GM12874 (cell line): Measurements from ENCODE around the gene ZDHHC24.

ENCODE experiments used
- TF ChIP-seq, protein P1 (sequence below): IDR thresholded peaks from 2 replicates; pipeline ENCODE4 v1.5.1; 2011; ENCODE audit warnings: low read depth, mild to moderate bottlenecking, control low read depth, low read length, moderate library complexity; ENCODE audit not compliant: insufficient read depth

The ZDHHC24 gene

DNA sequence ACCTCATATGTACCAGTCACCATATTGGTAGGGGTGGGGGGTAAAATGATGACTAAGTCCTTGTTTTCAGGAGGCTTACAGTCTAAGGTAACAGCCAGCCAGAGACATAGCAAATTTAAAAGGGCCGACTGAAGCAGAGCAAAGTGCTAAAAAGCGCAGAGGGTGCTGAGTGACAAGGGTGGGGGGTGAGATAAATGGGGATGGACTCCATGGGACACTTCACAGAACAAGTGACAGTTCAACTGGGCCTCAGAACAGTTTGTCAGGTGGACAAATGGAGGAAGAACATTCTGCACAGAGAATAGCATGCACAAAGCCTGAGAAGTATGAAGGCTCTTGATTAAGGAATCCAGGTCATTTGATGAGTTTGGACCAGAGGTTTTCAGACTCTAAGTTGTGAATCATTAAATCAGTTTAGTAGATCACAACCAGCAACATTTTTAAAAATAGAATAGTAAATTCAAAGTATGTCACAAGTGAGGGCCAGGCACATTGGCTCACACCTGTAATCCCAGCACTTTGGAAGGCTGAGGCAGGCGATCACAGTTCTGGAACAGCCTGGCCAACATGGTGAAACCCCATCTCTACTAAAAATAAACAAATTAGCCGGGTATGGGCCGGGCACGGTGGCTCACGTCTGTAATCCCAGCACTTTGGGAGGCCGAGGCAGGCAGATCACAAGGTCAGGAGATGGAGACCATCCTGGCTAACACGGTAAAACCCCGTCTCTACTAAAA lies 21.4 kb downstream of the ZDHHC24 start:
- TF ChIP-seq, protein P1, sequence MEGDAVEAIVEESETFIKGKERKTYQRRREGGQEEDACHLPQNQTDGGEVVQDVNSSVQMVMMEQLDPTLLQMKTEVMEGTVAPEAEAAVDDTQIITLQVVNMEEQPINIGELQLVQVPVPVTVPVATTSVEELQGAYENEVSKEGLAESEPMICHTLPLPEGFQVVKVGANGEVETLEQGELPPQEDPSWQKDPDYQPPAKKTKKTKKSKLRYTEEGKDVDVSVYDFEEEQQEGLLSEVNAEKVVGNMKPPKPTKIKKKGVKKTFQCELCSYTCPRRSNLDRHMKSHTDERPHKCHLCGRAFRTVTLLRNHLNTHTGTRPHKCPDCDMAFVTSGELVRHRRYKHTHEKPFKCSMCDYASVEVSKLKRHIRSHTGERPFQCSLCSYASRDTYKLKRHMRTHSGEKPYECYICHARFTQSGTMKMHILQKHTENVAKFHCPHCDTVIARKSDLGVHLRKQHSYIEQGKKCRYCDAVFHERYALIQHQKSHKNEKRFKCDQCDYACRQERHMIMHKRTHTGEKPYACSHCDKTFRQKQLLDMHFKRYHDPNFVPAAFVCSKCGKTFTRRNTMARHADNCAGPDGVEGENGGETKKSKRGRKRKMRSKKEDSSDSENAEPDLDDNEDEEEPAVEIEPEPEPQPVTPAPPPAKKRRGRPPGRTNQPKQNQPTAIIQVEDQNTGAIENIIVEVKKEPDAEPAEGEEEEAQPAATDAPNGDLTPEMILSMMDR, result no peak

DNA sequence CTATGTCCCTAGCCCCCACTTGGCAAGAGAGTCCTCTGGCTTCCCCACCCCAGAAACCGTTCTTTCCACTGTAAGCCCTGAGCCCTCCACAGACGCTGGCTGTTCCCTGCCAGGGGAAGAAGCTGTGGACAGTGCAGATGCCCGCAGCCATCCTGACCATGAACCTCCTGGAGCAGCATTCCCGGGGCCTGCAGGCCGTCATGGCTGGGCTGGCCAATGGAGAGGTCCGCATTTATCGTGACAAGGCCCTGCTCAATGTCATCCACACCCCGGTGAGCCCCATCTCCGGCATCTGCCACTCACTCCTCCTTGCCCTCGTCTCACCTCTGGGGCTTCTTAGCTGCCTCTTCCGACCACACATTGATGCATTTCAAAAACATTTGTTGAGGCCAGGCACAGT lies 22.2 kb downstream of the ZDHHC24 start:
- TF ChIP-seq, protein P1, result no peak

DNA sequence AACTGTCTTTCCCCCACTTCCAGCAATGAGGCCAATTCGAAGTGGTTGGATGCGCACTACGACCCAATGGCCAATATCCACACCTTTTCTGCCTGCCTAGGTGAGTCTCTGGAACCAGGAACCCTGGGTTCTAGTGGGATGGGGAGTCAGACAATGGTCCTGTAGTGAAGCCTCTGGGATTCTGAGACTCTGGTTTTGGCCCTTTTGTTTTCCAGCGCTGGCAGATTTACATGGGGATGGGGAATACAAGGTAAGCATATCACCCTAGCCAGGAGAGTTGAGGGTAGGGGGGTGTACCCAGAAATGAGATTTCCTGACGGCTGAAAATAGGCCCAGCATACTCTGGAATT lies 34.9 kb downstream of the ZDHHC24 start:
- TF ChIP-seq, protein P1, result no peak

DNA sequence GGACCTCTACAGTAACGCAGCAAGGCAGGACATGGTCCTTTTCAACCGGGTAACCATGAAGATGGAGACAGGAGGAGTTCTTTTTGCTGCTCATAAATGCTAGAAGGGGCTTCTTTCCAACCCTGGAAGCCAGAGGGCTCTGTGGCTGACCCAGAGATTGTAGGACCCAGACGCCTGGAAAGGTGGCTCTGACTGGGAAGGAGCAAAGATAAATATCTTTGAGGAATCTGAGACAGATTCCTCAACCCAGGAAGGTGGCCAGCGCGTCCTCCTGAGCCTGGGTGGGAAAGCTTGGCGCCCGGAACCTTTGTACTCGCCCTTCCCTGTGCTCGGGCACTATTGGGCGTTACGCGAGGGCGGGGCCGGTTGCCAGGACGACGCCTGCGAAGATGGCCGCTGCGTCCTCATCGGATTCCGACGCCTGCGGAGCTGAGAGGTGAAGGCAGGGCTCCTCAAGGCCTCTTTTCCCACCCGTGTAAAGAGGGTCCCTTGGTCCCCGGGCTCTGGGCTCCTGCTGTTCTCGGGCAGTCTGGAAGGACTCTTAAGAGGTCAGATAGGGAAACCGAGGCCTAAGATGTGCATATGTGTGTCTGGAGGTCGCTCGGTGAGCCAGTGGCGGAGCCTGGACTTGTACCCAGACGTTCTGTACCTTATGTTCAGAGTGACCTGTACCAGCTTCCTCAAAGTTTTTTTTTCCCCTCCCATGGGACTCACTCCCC lies 35.4 kb downstream of the ZDHHC24 start, which contains the start of gene BBS1:
Gene BBS1, plus strand, starts transcription at position 365 of the 719 bp plus-strand sequence. Its CDS starts 25 bp downstream, at position 390.
- TF ChIP-seq, protein P1, result no peak

DNA sequence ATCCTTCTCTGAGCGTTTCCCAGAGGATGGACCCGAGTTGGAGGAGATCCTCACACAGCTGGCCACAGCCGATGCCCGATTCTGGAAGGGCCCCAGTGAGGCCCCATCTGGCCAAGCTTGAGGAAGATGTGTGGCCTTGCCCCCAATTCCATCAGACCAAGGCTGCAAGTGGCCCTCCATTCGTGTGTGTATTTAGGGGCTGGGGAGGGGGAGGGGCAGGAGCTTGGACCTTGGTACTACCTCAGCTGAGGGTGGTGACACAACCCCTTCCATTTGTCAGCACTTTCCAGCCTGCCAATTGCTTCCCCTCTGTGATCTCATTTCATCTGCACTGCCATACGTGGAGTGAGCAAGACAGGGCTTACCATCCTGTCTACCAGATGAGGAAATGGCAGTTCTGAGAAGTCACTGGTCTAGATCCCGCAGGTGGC lies 36.7 kb downstream of the ZDHHC24 start:
- TF ChIP-seq, protein P1, result no peak

DNA sequence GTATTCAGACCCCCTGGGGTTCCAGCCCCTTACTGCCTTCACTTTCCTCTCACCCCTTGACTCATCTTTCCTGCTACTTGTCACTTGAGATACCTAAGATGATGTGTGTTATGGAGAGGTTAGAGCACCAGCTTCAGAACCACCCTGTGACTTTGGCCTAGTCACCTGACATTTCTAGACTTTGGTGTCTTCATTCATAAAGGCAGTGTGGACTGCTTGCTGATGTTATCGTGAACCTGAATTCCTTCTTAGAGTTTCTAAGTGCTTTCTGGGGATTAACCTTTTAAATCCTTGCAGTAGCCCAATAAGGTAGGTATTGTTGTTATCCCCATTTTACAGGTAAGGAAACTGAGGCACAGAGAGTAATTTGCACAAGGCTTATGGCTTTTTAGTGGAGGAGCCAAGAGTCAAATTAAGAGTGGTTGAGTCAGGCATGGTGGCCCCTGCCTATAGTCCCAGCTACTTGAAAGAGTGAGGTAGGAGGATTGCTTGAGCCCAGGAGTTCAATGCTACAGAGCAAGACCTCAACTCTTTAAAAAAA lies 40.5 kb downstream of the ZDHHC24 start:
- TF ChIP-seq, protein P1, result no peak

DNA sequence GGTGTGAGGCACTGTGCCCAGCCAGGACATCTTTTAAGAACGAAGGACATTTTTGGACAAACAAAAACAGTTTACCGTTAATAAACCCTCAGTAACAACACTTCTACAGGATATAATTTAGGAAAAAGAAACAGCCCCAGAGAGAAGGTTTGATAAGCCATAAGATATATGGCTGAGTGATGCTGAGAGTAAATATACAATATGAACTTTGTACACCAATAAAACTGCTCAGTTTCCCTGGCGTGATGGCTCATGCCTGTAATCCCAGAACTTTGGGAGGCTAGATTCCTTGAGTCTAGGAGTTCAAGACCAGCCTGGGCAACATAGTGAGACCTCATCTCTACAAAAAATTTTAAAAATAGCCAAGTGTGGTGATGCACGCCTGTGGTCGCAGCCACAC lies 47.3 kb downstream of the ZDHHC24 start:
- TF ChIP-seq, protein P1, result no peak
